Nephron progenitor cell (in vitro differentiated cells): ENCODE data around the gene TRIM17.

Source experiments
- DNase-seq: peaks from one replicate; pipeline ENCODE4 v3.0.0; 2021
- H3K27ac Mint-ChIP-seq: 2 replicates; pipeline ENCODE4 v1.8.0; 2021; ENCODE audit warnings: mild to moderate bottlenecking, moderate library complexity, mixed read lengths
- H3K27me3 Mint-ChIP-seq: 2 replicates; pipeline ENCODE4 v1.8.0; 2021; ENCODE audit warnings: mild to moderate bottlenecking, low read depth, mixed read lengths; ENCODE audit not compliant: poor library complexity
- H3K36me3 Mint-ChIP-seq: 2 replicates; pipeline ENCODE4 v1.8.0; 2021; ENCODE audit warnings: low read depth, mixed read lengths
- H3K4me1 Mint-ChIP-seq: 2 replicates; pipeline ENCODE4 v1.8.0; 2021; ENCODE audit warnings: mixed read lengths
- H3K4me3 Mint-ChIP-seq: 2 replicates; pipeline ENCODE4 v1.8.0; 2021; ENCODE audit warnings: mild to moderate bottlenecking, moderate library complexity, mixed read lengths
- H3K9me3 Mint-ChIP-seq: 2 replicates; pipeline ENCODE4 v1.8.0; 2021; ENCODE audit warnings: mild to moderate bottlenecking, moderate library complexity, mixed read lengths
- TF ChIP-seq, protein P1 (sequence below): fragments of 200-600 bp; sonication (generic); IDR thresholded peaks from 2 replicates; pipeline ENCODE4 v1.5.0; 2021; ENCODE audit warnings: antibody characterized with exemption

Gene TRIM17

GRCh38 chr1:228402641-228403025 lies 14.0 kb downstream of the TRIM17 start:
- no peak overlapping the region for H3K27ac Mint-ChIP-seq
- H3K36me3 Mint-ChIP-seq: peaks cover 10% of the 10 kb centered on the region
- TF ChIP-seq, protein P1, sequence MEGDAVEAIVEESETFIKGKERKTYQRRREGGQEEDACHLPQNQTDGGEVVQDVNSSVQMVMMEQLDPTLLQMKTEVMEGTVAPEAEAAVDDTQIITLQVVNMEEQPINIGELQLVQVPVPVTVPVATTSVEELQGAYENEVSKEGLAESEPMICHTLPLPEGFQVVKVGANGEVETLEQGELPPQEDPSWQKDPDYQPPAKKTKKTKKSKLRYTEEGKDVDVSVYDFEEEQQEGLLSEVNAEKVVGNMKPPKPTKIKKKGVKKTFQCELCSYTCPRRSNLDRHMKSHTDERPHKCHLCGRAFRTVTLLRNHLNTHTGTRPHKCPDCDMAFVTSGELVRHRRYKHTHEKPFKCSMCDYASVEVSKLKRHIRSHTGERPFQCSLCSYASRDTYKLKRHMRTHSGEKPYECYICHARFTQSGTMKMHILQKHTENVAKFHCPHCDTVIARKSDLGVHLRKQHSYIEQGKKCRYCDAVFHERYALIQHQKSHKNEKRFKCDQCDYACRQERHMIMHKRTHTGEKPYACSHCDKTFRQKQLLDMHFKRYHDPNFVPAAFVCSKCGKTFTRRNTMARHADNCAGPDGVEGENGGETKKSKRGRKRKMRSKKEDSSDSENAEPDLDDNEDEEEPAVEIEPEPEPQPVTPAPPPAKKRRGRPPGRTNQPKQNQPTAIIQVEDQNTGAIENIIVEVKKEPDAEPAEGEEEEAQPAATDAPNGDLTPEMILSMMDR: no peak
- no peak for DNase-seq
- H3K4me1 Mint-ChIP-seq: peaks cover 34% of the 10 kb centered on the region
- no peak overlapping the region for H3K4me3 Mint-ChIP-seq
- H3K27me3 Mint-ChIP-seq: peaks cover 2% of the 10 kb centered on the region
- no peaks in the 10 kb centered on the region for H3K9me3 Mint-ChIP-seq

- peaks cover 2% of the 10 kb centered on the region for H3K27me3 Mint-ChIP-seq
- H3K9me3 Mint-ChIP-seq: no peaks in the 10 kb centered on the region
- H3K27ac Mint-ChIP-seq: no peak overlapping the region
- TF ChIP-seq, protein P1: no peak
- peaks cover 13% of the 10 kb centered on the region for H3K36me3 Mint-ChIP-seq
- H3K4me1 Mint-ChIP-seq: peaks cover 30% of the 10 kb centered on the region
- DNase-seq: no peak
- no peak overlapping the region for H3K4me3 Mint-ChIP-seq
Observed at GRCh38 chr1:228401782-228402640, 14.7 kb downstream of the TRIM17 start.

DNA sequence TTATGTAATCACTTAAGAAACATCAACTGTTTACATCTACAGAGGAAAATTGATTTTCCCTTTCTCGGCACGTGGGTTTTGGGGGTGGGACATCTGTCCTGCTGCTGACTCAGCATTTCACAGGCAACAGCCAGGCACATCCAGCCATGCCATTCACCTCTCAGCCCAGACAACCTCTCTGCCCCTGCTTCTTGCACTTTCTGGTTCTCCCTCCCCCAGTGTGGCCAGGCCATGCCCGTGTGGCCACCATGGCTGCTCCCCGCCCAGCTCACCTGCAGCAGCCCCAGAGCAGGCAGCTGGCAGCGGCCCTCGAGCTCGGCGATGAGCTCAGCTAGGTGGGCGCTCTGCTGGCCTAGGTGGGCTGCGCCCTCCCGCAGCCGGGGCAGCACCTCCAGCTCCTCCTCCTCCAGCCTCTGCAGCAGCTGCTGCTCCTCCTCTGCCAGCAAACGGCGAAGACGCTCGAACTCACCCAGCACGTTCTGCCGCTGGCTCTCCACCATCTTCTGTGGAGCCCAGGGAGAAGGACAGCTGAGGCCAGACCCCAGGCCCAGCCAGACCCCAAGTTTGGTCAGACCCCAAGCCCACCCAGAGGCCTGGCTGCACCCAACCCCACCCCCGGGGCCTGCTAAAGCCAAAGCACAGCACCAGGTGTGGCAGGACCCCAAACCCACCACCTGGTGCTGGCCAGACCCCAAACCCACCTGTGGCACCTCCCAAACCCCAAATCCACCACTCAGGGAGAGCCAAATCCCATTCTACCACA lies 15.8 kb downstream of the TRIM17 start:
- no peak for DNase-seq
- Mint-ChIP-seq H3K36me3 (peaks cover 20% of the 10 kb centered on the region), H3K27me3 (peaks cover 2% of the 10 kb centered on the region), H3K27ac (peak overlapping the region; percentile 22), H3K4me3 (no peak overlapping the region), H3K9me3 (no peaks in the 10 kb centered on the region), H3K4me1 (peaks cover 29% of the 10 kb centered on the region)
- TF ChIP-seq, protein P1: no peak

DNA sequence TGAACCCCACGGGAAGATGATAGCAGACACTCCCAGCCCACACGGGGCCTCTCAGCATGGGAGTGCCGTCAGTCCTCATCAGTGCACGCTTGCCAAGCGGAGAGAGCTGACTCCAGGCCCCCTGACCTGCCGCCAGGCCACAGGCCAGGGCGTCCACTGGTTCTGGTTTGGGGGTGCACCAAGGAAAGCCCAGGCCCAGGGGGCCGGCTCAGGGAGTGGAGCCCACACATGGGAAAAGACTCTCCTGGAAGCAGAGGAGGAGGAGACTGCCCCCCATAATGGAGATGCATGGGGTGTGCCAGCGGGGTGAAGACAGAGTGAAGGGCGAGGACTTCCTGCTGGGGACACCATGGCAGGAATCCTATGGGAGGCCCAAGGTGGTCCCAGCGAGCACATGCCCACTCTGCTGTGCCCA lies 16.4 kb downstream of the TRIM17 start:
- H3K27ac Mint-ChIP-seq: peak overlapping the region; percentile 22
- H3K4me3 Mint-ChIP-seq: no peak overlapping the region
- no peaks in the 10 kb centered on the region for H3K9me3 Mint-ChIP-seq
- H3K4me1 Mint-ChIP-seq: peaks cover 22% of the 10 kb centered on the region
- peaks cover 26% of the 10 kb centered on the region for H3K36me3 Mint-ChIP-seq
- peaks cover under 1% of the 10 kb centered on the region for H3K27me3 Mint-ChIP-seq
- TF ChIP-seq, protein P1: no peak
- DNase-seq: no peak

DNA sequence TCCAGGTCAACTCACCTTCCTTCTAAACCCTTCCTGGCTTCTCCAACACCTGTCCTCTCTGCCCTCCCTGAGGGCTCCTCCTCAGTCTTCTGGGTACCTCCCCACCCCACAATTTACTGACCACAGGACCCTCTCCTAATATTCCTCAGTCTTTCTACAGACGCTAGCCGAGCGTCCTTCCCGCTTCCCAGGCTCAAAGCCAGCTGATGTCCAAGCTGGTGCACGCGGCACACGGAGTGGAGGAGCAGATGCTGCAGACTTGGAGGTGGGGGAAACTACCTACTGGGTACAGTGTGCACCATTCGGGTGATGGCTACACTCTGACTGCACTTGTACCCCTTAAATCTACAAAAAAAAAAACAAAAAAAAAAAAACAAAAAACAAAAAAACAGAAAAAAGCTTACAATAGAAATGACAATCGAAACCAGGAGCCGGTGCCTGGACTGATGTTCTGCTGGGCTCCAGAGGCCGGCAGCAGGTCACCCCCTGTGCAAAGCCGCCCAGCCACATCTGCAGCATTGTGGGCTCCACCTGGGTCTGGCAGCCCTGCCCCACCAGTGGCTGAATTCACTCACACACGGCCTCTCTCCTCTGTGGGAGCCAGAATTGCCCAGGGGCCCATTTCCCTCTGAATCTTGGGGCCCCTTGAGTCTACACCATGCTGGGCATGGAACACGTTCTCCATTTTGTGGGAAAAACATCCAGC lies 17.0 kb downstream of the TRIM17 start:
- H3K4me1 Mint-ChIP-seq: peaks cover 17% of the 10 kb centered on the region
- H3K9me3 Mint-ChIP-seq: no peaks in the 10 kb centered on the region
- TF ChIP-seq, protein P1: no peak
- peak overlapping the region; percentile 70 for H3K27ac Mint-ChIP-seq
- DNase-seq: no peak
- no peaks in the 10 kb centered on the region for H3K27me3 Mint-ChIP-seq
- H3K4me3 Mint-ChIP-seq: no peak overlapping the region
- H3K36me3 Mint-ChIP-seq: peaks cover 27% of the 10 kb centered on the region
